HepG2 (cell line): ENCODE results near the gene FCAMR. TPM values are rescaled to one million over a fixed set of nuclear protein-coding genes. Genes with fewer than 3 reads are reported as not detected.

ENCODE experiments used
- ATAC-seq: fragments of 200-7000 bp; cut with Tn5 transposase; 3 replicates; pipeline ENCODE4 v1.9.1; 2020; ENCODE audit warnings: mild to moderate bottlenecking, moderate library complexity
- BruUV-seq: library from RNA; stranded (reverse); fragments of 400-500 nt; replicated peaks from 2 replicates; lab custom pipeline; 2021; lab: Mats Ljungman, UMichigan
- CTCF ChIA-PET: fragments of 300-600 bp; formaldehyde crosslinking; extraction: SDS; loops from one replicate; lab custom pipeline; 2021; ENCODE audit warnings: low total read pairs, inconsistent platforms, low intra/inter-chr PET ratio; lab: Yijun Ruan, JAX
- POLR2A ChIA-PET: fragments of 350-600 bp; sonication (Branson Sonifier 250); formaldehyde crosslinking; loops from one replicate; lab custom pipeline; 2020; ENCODE audit warnings: antibody characterized with exemption, inconsistent platforms; lab: Yijun Ruan, JAX
- DNase-seq: peaks from one replicate; pipeline ENCODE4 v3.0.0-alpha.2; 2015; ENCODE audit warnings: low spot score
- FAIRE-seq: peaks from 3 replicates; lab custom pipeline; 2011; peaks lifted over from hg19 to GRCh38; lab: Jason Lieb, UNC
- H2AFZ ChIP-seq: one replicate; pipeline ENCODE4 v1.6.1; 2011; ENCODE audit warnings: low read length, inconsistent platforms
- H3K27ac ChIP-seq: fragments of 300-600 bp; 3 replicates; pipeline ENCODE4 v1.8.0; 2011; ENCODE audit warnings: mixed run types, mild to moderate bottlenecking, mixed read lengths, low read length, inconsistent platforms; ENCODE audit not compliant: insufficient read depth; ENCODE audit errors: extremely low read length
- H3K27me3 ChIP-seq, 2 experiments: fragments of 200-600 bp in 1 of 2; 2 replicates in 1 of 2; 3 replicates in 1 of 2; pipeline versions ENCODE4 v1.6.0 to v1.8.0; 2011; ENCODE audit warnings: low read length in 2 of 2, mild to moderate bottlenecking in 2 of 2, moderate library complexity in 2 of 2, inconsistent platforms in 1 of 2; ENCODE audit not compliant: insufficient read depth in 2 of 2, control insufficient read depth in 1 of 2
- H3K36me3 ChIP-seq, 2 experiments: fragments of 200-600 bp in 1 of 2; replicated peaks in 1 of 2; 2 replicates in 1 of 2; 3 replicates in 1 of 2; pipeline versions ENCODE4 v1.5.1 to v1.8.0; 2011; ENCODE audit warnings: low read length in 2 of 2, inconsistent platforms in 1 of 2; ENCODE audit not compliant: insufficient read depth in 2 of 2, control insufficient read depth in 1 of 2
- H3K4me1 ChIP-seq: 2 replicates; pipeline ENCODE4 v1.5.1; 2012; ENCODE audit warnings: low read length, inconsistent platforms; ENCODE audit not compliant: insufficient read depth
- H3K4me2 ChIP-seq: 2 replicates; pipeline ENCODE4 v1.6.0; 2011; ENCODE audit warnings: low read depth, low read length, inconsistent platforms
- H3K4me3 ChIP-seq, 3 experiments: fragments of 200-600 bp in 1 of 3; sonication (generic), shearing (Covaris generic) in 1 of 3; replicated peaks in 1 of 3; 2 replicates each; pipeline ENCODE4 v1.5.1; 2011 to 2016; ENCODE audit warnings: low read length in 3 of 3, inconsistent platforms in 2 of 3, low read depth in 2 of 3, mild to moderate bottlenecking in 2 of 3, control low read depth in 1 of 3, mixed read lengths in 1 of 3; ENCODE audit not compliant: insufficient read depth in 1 of 3
- H3K79me2 ChIP-seq: one replicate; pipeline ENCODE4 v1.6.1; 2011; ENCODE audit warnings: low read length, inconsistent platforms; ENCODE audit not compliant: insufficient read depth
- H3K9ac ChIP-seq: 2 replicates; pipeline ENCODE4 v1.6.0; 2011; ENCODE audit warnings: mild to moderate bottlenecking, low read depth, low read length, inconsistent platforms; ENCODE audit not compliant: insufficient read depth
- H3K9me3 ChIP-seq: 2 replicates; pipeline ENCODE4 v1.5.1; 2012; ENCODE audit warnings: mild to moderate bottlenecking, low read length
- H4K20me1 ChIP-seq: 2 replicates; pipeline ENCODE4 v1.6.0; 2011; ENCODE audit warnings: inconsistent platforms, mild to moderate bottlenecking, low read length, moderate library complexity; ENCODE audit not compliant: insufficient read depth
- MTERF4 ChIP-seq: sonication (generic); formaldehyde crosslinking; IDR thresholded peaks from 2 replicates; pipeline ENCODE4 v1.8.0; 2023; ENCODE audit warnings: mild to moderate bottlenecking, missing genetic modification reagents
- NBN ChIP-seq: fragments of 450-650 bp; conservative IDR thresholded peaks from 2 replicates; pipeline ENCODE4 v1.6.1; 2017
- NFIC ChIP-seq: IDR thresholded peaks from 2 replicates; pipeline ENCODE4 v1.6.1; 2012; ENCODE audit warnings: mild to moderate bottlenecking, low read length, inconsistent platforms
- SP4 ChIP-seq: sonication (generic); formaldehyde crosslinking; IDR thresholded peaks from 2 replicates; pipeline ENCODE4 v1.8.1; 2023; ENCODE audit warnings: mild to moderate bottlenecking, missing genetic modification reagents
- TCF7L2 ChIP-seq: IDR thresholded peaks from 2 replicates; pipeline ENCODE4 v1.6.1; 2011; ENCODE audit warnings: mild to moderate bottlenecking, low read depth, low read length, moderate library complexity
- TEF ChIP-seq: sonication (generic); formaldehyde crosslinking; IDR thresholded peaks from 2 replicates; pipeline ENCODE4 v1.5.0; 2020; ENCODE audit warnings: missing genetic modification reagents
- ZBTB3 ChIP-seq: sonication (generic); formaldehyde crosslinking; IDR thresholded peaks from 2 replicates; pipeline ENCODE4 v1.4.0; 2020; ENCODE audit warnings: low read depth, mild to moderate bottlenecking, moderate library complexity, missing genetic modification reagents, borderline replicate concordance
- ZFAT ChIP-seq: sonication (generic); formaldehyde crosslinking; conservative IDR thresholded peaks from 2 replicates; pipeline ENCODE4 v1.8.1; 2023; ENCODE audit warnings: missing genetic modification reagents, inconsistent platforms
- ZKSCAN1 ChIP-seq: fragments of 150-350 bp; IDR thresholded peaks from 2 replicates; pipeline ENCODE4 v1.6.1; 2014; ENCODE audit warnings: low read length
- ZNF646 ChIP-seq: sonication (generic); formaldehyde crosslinking; IDR thresholded peaks from 2 replicates; pipeline ENCODE4 v1.9.0; 2021; ENCODE audit warnings: mild to moderate bottlenecking, missing genetic modification reagents
- WGBS: methylation state at CpG from one replicate; pipeline ENCODE4 v1.1.6; 2017; ENCODE audit warnings: low lambda C conversion rate; 5-methylcytosine and 5-hydroxymethylcytosine counted together
- in situ Hi-C: cut with HindIII; loops from 2 replicates; pipeline ENCODE4 v1.10.0; 2017; ENCODE audit warnings: low pct_unique_long_range_greater_than_20kb; ENCODE audit not compliant: extremely low pct_ligation_motif_present
- intact Hi-C: fragments of 100-400 bp; cut with micrococcal nuclease; formaldehyde crosslinking; loops from one replicate; pipeline ENCODE4 v1.10.0; 2022; ENCODE audit not compliant: unreplicated experiment
- polyA plus RNA-seq, 8 experiments: library from polyadenylated mRNA; depleted of rRNA in 3 of 8; stranded (reverse) in 7 of 8; unstranded in 1 of 8; fragments of >200 nt; fragmentation: Illumina TruSeq in 4 of 8; extraction: Trizol in 4 of 8; gene quantifications; 2 replicates each; pipeline versions ENCODE4 v1.2.1 to v1.2.3, GENCODE V29; 2011 to 2016; ENCODE audit warnings: low read depth in 4 of 8, missing spikeins in 1 of 8, mixed read lengths in 1 of 8; ENCODE audit not compliant: insufficient read depth in 1 of 8
- total RNA-seq, 5 experiments: library from RNA; depleted of rRNA; stranded (reverse); fragments of >200 nt; fragmentation: Illumina TruSeq; extraction: Trizol; gene quantifications; 2 replicates each; pipeline ENCODE4 v1.2.3, GENCODE V29; 2016; ENCODE audit warnings: low read depth in 1 of 5

Gene FCAMR
- total and polyA plus RNA-seq, 2 of the 13 experiments (the other 11 are each of a cell fraction or from before 2014, with no cell fraction given): not detected

GRCh38 chr1:206924592-206925105, 45.6 kb downstream of the FCAMR start:
- ATAC-seq: peak; percentile 16
- no peak for TF ChIP-seq MTERF4 (CRISPR knock-in tag)
- no peak for TF ChIP-seq ZKSCAN1
- no peak for TF ChIP-seq ZBTB3 (CRISPR knock-in tag)
- TF ChIP-seq ZNF646: peak; percentile 90
- no peak for TF ChIP-seq NFIC
- no peak for TF ChIP-seq TEF
- TF ChIP-seq ZFAT (CRISPR knock-in tag): no peak
- no peak for TF ChIP-seq TCF7L2
- TF ChIP-seq NBN: no peak
- 0 out of 2 replicates have a peak, but pooled peaks have one; percentile 28 for TF ChIP-seq SP4
- no peak overlapping the region for H2AFZ ChIP-seq
- no peaks in the 10 kb centered on the region for H3K36me3 ChIP-seq
- DNase-seq: no peak
- H3K79me2 ChIP-seq: no peaks in the 10 kb centered on the region
- BruUV-seq: no TSS peak
- POLR2A ChIA-PET: no interaction called here
- H3K27ac ChIP-seq: no peak overlapping the region
- H3K9ac ChIP-seq: no peak overlapping the region
- CTCF ChIA-PET: interaction anchor here (2.2 kb wide), 1 partner anchor 58 kb away, joined by 8 read pairs; no protein-coding TSS in a partner anchor
- H3K4me3 ChIP-seq: no peak overlapping the region
- 55% methylated on average over 8 of the region's 8 CpGs for WGBS
- no peak for FAIRE-seq
- peaks cover 35% of the 10 kb centered on the region for H3K4me1 ChIP-seq
- no peak overlapping the region for H3K4me2 ChIP-seq
- intact Hi-C loops: no loop called here
- in situ Hi-C loops: loop anchor here (25.0 kb wide), 1 partner anchor 287 kb away; the partner anchor contains the start of gene DYRK3
- H3K27me3 ChIP-seq: no peaks in the 10 kb centered on the region
- no peaks in the 10 kb centered on the region for H3K9me3 ChIP-seq
- H4K20me1 ChIP-seq: no peaks in the 10 kb centered on the region
